Omental fat pad (tissue), 4 donors: ENCODE data around the gene RALGDS. TPM values are rescaled to one million over a fixed set of nuclear protein-coding genes. Genes with fewer than 3 reads are reported as not detected.

ENCODE experiments used
- ATAC-seq: fragments of 150-250 bp; one replicate; pipeline ENCODE4 v1.9.1; 2016; ENCODE audit warnings: mild to moderate bottlenecking, moderate library complexity; ENCODE audit not compliant: low FRiP score
- DNase-seq: peaks from one replicate; pipeline ENCODE4 v3.0.0-alpha.2; 2019; ENCODE audit warnings: low spot score
- total RNA-seq, 4 donors: library from RNA; depleted of rRNA; stranded (reverse); fragments of >200 nt; gene quantifications; one replicate each; pipeline ENCODE4 v1.1.0, GENCODE V29; 2016
- TF ChIP-seq, protein P1 (sequence below), 3 donors: fragments of 450-650 bp; IDR thresholded peaks; one replicate each; pipeline ENCODE4 v1.5.1; 2016 to 2017; ENCODE audit warnings: antibody characterized with exemption in 3 of 3, mild to moderate bottlenecking in 3 of 3, moderate library complexity in 2 of 3

Gene RALGDS
- total RNA-seq, 4 donors from 2014 or later = 33.9 to 177 (median 68.9) TPM

- TF ChIP-seq, protein P1, sequence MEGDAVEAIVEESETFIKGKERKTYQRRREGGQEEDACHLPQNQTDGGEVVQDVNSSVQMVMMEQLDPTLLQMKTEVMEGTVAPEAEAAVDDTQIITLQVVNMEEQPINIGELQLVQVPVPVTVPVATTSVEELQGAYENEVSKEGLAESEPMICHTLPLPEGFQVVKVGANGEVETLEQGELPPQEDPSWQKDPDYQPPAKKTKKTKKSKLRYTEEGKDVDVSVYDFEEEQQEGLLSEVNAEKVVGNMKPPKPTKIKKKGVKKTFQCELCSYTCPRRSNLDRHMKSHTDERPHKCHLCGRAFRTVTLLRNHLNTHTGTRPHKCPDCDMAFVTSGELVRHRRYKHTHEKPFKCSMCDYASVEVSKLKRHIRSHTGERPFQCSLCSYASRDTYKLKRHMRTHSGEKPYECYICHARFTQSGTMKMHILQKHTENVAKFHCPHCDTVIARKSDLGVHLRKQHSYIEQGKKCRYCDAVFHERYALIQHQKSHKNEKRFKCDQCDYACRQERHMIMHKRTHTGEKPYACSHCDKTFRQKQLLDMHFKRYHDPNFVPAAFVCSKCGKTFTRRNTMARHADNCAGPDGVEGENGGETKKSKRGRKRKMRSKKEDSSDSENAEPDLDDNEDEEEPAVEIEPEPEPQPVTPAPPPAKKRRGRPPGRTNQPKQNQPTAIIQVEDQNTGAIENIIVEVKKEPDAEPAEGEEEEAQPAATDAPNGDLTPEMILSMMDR (IDR thresholded peaks at IDR 0.05) = no peak
- no peak for ATAC-seq
- no peak for DNase-seq
Observed at GRCh38 chr9:133103987-133104505, 17.0 kb downstream of the RALGDS start.

DNA sequence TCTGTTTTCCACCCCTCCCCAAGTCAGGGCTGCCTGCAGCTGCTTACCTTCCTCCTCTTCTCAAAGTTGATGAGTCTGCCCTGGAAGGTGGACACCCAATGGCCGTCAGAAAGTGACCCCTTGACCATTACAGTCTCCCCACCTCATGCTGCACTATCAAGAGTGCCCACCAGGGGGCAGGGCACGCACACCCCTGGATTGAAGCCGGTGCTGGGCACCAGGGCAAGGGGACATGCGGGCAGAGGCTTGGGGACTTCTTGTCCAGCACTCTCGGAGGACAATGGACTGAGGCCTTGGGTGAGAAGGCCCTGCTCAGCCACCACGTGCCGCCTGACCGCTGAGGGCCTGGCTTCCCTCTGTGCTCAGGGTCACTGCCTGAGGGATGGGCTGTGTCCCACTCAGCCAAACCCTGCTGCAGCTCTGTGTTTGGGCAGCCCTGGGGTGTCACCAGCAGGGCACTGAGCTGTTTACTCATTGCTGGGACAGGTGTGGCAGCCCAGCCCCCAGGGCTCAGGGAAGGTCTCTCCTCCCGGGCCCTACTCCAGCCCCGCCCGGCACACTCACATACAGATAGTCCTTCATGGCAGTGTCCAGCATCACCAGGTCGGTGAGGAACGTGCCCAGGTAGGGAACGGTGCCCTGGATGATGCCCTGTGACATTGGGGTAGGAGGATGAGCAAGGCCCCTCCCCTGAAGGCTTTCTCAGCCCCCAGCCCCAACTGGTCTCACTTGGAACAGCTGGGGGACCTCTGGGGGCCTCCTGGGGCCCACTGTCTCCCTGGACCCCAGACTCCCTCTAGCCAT is 17.7 kb downstream of the RALGDS start:
- TF ChIP-seq, protein P1 (IDR thresholded peaks at IDR 0.05) = peak in 2 of 3 donors; percentile 87 to 96
- ATAC-seq = peak; percentile 26
- peak; percentile 79 for DNase-seq

GRCh38 chr9:133102190-133103021 is 18.6 kb downstream of the RALGDS start:
- ATAC-seq = no peak

DNA sequence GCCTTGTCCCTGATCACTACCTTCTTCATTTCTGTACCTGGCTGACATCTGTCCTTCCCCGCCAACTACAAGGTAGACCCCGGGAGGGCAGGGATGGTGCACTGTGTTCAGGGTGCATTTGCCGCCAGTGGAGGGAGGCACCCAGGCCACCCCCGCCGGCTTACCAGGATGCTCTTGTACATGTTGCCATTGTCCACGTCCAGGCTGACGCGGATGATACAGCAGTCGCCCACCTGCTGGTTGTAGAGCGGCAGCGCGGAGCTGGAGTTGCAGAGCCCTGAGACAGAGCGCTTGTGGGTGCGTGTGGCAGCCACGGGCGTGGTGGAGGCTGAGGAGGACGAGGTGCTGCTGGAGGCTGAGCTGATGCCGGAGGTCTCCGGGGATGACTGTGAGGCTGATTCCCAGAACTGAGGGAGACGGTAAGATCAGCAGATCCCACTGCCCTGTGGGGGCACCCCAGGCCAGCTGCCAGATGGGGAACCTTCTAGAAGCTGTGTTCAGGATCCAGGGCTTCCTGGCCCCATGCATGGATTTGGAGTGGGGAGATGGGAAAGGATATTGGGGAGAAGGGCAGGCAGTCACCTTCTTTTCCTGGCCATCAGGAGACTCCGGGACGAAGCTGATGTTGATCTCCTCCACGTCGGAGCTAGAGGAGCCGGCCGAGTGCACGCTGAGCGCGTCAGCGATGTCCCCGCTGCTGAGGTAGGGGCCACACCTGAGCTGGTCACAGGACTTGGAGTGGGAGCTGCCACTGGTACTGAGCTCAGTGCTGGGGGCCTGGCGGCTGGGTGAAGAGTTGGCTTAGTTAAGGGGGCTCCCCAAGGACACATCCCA is 19.5 kb downstream of the RALGDS start:
- ATAC-seq (no peak), DNase-seq (no peak)
- TF ChIP-seq, protein P1 (IDR thresholded peaks at IDR 0.05) = no peak

More at GRCh38 chr9:133102190-133103021, 18.6 kb downstream of the RALGDS start:
- TF ChIP-seq, protein P1 (IDR thresholded peaks at IDR 0.05) = no peak
- no peak for DNase-seq

DNA sequence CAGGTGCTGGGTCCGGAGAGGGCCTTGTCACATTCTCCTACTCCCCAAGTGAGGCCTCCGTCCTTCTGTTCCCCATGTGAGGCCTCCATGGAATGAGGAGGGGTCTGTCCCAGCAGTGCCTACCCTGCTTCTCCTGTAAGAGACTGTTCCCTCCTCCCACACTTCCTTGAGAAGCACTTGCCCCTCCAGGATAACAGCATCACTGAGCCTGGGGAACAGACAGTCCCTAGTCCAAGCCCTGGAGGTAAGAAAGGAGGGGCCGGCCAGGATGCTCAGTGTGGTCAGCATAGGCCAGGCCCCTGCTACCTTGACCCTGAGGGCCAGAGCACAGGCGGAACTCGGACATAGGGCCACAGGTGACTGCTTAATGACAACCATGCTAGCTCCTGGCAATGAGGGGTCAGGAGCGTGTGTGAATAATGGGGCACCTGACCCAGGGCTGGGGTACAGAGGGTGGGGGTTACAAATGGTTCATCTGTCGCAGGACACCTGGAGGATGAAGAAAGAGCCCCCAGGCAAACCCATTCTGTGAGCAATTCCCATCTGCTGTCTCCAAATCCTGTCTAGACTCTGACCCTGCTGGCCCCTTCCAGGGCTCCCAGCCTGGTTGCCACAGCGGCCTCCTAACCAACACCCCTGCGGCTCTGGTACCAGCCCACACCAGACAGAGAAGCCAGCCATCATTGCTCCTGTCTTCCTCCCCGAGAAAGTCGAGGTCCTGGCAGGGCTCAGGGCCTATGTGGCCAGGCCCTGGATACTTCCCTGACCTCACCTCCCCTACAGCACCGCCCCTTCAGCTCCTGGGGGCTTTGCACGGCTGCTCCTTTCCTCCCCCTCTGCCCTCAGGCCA is 20.3 kb downstream of the RALGDS start:
- TF ChIP-seq, protein P1 (IDR thresholded peaks at IDR 0.05) = no peak
- no peak for DNase-seq
- no peak for ATAC-seq
